ENCODE results near the gene EGF. TPM values are rescaled to one million over a fixed set of nuclear protein-coding genes. Genes with fewer than 3 reads are reported as not detected.

EGF gene
- total RNA-seq, 4 donors from 2014 or later, result 0.09 to 0.12 TPM; not detected in 2

DNA sequence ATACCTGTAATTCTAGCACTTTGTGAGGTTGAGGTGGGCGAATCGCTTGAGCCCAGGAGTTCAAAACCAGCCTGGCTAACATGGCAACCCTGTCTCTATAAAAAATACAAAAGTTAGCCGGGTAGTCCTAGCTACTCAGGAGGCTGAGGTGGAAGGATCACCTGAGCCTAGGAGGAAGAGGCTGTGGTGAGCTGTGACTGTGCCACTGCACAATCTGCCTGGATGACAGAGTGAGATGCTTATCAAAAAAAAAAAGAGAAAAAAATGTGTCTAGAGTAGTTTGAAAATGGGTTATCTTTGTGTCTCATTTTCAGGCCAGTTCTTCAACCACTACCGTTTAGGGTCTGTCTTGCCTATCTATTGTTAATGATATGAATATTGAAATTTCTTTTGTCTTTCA lies 98.1 kb downstream of the EGF start:
- ATAC-seq (ENCODE audit: low FRiP score) (no peak), DNase-seq (ENCODE audit: low spot score) (no peak)
- TF ChIP-seq, protein P1, sequence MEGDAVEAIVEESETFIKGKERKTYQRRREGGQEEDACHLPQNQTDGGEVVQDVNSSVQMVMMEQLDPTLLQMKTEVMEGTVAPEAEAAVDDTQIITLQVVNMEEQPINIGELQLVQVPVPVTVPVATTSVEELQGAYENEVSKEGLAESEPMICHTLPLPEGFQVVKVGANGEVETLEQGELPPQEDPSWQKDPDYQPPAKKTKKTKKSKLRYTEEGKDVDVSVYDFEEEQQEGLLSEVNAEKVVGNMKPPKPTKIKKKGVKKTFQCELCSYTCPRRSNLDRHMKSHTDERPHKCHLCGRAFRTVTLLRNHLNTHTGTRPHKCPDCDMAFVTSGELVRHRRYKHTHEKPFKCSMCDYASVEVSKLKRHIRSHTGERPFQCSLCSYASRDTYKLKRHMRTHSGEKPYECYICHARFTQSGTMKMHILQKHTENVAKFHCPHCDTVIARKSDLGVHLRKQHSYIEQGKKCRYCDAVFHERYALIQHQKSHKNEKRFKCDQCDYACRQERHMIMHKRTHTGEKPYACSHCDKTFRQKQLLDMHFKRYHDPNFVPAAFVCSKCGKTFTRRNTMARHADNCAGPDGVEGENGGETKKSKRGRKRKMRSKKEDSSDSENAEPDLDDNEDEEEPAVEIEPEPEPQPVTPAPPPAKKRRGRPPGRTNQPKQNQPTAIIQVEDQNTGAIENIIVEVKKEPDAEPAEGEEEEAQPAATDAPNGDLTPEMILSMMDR (IDR thresholded peaks at IDR 0.05), result no peak

DNA sequence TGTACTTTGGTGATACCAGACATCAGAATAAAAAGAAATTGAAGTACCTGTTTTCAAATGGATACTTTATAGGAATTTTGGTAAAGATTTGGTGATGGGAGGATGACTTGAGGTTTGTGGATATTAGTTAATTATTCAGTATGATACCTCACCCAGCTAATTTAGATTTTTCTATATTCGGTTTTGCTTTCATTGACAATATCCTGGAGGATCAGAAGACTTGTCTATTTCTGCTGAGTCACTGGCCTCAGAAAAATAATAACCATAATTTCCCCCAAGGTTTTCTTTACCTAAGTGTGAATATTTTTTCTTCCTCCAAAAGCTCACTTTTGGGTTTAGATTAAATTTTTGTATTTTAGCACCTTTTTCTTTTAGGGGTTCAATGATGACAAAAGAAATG lies 100.2 kb downstream of the EGF start:
- ATAC-seq (ENCODE audit: low FRiP score), result no peak
- TF ChIP-seq, protein P1 (IDR thresholded peaks at IDR 0.05), result no peak
- DNase-seq (ENCODE audit: low spot score), result no peak

DNA sequence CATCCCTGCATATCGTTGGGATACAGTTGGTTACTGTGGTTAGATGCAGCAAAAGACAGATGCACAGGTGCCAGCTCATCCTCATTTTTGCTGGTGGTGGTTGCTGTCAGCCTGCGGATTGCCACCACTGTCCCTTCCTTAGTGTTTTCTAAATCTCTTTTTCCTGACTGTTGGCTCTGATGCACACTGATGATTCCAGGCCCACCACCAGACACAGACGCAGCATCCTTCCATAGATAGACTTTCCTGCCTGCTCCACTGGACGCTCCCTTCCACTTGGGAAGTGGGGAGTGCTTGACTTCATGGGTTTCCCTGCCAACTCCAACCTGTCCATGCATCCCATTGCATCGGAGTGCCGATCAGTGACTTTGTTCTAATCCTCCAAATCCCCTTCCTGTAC lies 101.5 kb downstream of the EGF start:
- TF ChIP-seq, protein P1 (IDR thresholded peaks at IDR 0.05), result no peak
- DNase-seq (ENCODE audit: low spot score) (no peak), ATAC-seq (ENCODE audit: low FRiP score) (no peak)

DNA sequence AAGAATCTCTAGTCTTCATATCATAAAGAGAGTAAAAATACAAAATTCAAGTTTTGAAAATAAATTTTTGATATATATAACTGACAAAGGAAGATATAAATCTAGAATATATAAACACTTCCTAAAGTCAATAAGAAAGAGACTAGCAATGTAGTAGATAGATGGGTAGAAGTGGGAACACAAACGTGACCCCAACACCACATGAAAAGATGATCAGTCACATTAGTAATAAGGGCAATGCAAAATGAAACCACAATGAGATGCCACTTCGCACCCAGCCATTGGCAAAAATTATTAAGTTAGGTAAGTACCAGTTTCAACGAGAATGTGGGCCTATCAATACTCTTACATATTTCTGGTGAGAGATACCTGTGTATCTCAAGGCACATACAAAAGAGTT lies 106.5 kb downstream of the EGF start:
- no peak for DNase-seq (ENCODE audit: low spot score)
- no peak for ATAC-seq (ENCODE audit: low FRiP score)

DNA sequence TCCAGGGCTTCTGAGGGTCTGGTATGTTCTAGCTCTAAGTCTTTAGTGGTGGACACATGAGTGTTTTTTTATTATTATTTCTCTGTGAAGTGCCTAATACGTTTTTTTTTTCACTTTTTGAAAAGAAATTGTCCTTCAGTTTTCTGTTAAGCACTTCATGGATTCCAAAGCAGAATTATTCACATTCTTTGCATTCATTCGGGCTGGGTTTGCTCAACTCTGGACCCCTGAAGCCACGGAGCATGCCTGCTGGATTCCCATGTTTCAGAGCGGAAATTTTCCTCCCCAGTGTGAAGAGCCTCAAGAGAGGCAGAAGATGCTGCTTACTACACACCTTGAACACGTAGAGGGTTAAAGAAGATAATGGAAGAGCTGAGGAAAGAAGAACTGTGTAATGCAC lies 107.5 kb downstream of the EGF start:
- no peak for ATAC-seq (ENCODE audit: low FRiP score)
- TF ChIP-seq, protein P1 (IDR thresholded peaks at IDR 0.05), result no peak
- no peak for DNase-seq (ENCODE audit: low spot score)

More for the DNA sequence above, 106.5 kb downstream of the EGF start:
- TF ChIP-seq, protein P1 (IDR thresholded peaks at IDR 0.05), result no peak

DNA sequence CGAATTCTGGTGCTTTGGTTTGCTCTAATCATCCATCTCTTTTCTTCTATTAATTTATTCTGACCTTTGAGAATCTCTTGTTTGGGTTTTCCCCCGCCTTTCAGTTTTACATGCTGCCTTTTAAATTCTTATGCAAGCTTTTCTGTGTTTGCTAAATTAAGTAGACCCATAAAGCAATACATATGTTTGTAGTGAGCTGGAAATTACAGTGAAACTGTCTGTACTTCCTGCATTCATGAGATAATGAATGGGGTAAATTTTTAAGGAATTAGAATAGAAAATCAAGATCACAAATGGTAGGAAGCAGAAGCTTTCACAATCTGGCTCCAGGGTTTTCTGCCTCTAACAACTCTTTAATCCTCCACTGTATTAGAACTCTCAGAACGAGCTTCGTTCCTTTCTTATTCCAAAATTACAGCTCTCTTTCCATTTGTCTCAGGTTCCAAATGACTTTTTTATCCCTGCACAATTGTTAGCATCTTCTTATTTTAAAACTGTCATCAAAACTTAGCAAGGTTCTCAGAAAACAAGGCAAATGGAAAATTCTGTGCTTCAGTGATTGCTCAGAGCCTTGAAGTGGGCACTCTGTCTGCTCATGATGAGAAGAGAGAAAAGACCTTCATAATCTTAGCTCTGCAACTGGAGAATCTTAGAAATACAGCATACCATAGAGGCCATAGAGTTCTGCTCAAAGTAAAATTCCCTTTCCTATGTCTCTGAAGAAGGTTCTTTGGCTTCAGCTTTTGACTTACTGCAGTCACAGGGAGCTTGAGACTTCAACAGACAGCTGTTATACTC lies 108.2 kb downstream of the EGF start:
- TF ChIP-seq, protein P1 (IDR thresholded peaks at IDR 0.05), result no peak
- ATAC-seq (ENCODE audit: low FRiP score), result no peak
- no peak for DNase-seq (ENCODE audit: low spot score)

DNA sequence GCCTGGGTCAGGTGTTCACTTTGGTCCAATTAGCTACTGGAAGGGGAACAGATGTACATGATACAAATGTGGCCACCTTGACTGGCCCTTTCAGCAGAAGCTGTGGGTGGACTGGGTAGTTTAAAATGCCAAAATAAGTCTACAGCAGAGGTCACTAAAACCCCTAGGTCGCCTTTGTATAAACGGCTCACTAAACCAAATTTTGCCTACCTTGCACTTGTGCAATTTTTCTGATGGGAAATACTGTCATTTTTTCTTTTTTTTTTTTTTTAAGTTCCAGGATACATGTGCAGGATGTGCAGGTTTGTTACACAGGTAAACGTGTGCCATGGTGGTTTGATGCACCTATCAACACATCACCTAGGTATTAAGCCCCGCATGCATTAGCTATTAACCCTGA lies 109.8 kb downstream of the EGF start:
- no peak for ATAC-seq (ENCODE audit: low FRiP score)
- DNase-seq (ENCODE audit: low spot score), result no peak
- TF ChIP-seq, protein P1 (IDR thresholded peaks at IDR 0.05), result no peak
